ENCODE results near the gene CLK4. TPM values are rescaled to one million over a fixed set of nuclear protein-coding genes. Genes with fewer than 3 reads are reported as not detected.

The CLK4 gene
- total and polyA plus RNA-seq, 8 donors: 5.7 to 88.3 (median 38.5) TPM

DNA sequence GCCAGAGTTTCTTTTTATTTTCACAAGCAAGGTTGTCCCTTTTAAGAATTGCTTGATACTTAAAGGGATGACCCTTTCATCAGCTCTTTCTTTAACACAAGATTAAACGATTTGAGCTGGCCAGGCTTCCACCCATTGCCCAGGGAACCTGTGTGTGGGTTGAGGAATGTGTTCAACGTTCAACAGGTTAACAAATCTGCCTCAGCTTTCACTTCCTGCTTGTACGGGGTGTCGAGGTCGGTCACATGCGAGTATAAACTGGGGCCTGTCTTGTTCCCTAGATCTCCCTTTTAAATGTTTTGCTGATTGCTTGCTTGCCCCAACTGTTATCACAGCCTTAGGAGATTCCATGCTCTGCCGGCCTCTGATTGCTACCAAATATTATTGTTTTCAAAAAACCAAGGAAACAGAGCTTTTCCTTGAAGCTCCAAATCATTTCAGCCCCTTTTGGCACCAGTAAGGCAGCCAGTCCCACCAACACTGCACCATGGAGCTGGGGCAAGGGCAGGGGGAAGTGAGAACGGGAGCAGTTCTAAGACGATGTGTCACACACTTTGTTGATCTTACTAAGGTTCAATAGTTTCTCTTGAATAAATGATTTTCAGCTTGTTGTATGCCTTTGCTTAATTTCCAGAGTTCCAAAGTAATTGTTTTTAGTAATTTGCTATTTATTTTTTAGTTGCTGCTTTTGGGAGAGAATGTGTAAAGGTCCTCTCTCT is 10.7 kb upstream of the CLK4 start:
- no peaks in the 10 kb centered on the region for H3K4me1 ChIP-seq
- no peak overlapping the region for H3K4me3 ChIP-seq
- 55 to 68% (median 65%) methylated on average over 9 of the region's 9 CpGs for whole genome bisulfite sequencing, 5 donors
- intact Hi-C loops (cut with DNase I; ENCODE audit: low total_unique reads): no loop called here
- no peak for DNase-seq
- H3K27me3 ChIP-seq: no peaks in the 10 kb centered on the region
- no peaks in the 10 kb centered on the region for H3K9me3 ChIP-seq
- H3K27ac ChIP-seq: no peak overlapping the region
- H3K36me3 ChIP-seq: no peaks in the 10 kb centered on the region
- TF ChIP-seq POLR2AphosphoS5 (IDR thresholded peaks at IDR 0.05) (no peak), EP300 (IDR thresholded peaks at IDR 0.05) (no peak), POLR2A (IDR thresholded peaks at IDR 0.05) (no peak)
- TF ChIP-seq, protein P1, sequence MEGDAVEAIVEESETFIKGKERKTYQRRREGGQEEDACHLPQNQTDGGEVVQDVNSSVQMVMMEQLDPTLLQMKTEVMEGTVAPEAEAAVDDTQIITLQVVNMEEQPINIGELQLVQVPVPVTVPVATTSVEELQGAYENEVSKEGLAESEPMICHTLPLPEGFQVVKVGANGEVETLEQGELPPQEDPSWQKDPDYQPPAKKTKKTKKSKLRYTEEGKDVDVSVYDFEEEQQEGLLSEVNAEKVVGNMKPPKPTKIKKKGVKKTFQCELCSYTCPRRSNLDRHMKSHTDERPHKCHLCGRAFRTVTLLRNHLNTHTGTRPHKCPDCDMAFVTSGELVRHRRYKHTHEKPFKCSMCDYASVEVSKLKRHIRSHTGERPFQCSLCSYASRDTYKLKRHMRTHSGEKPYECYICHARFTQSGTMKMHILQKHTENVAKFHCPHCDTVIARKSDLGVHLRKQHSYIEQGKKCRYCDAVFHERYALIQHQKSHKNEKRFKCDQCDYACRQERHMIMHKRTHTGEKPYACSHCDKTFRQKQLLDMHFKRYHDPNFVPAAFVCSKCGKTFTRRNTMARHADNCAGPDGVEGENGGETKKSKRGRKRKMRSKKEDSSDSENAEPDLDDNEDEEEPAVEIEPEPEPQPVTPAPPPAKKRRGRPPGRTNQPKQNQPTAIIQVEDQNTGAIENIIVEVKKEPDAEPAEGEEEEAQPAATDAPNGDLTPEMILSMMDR (IDR thresholded peaks at IDR 0.05): no peak

DNA sequence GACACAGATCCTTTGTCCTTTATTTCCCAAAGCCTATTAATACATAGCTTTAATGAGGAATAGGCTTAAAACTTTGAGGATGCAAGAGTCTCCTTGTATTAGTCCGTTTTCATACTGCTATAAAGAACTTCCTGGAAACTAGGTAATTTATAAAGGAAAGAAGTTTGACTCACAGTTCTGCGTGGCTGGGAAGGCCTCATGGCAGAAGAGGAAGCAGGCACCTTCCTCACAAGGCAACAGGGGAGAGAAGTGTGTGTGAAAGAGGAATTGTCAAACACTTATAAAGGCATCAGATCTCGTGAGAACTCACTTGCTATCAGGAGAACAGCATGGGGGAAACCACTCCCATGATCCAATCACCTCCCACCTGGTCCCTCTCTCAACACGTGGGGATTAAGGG is 5.4 kb upstream of the CLK4 start:
- Histone ChIP-seq H3K36me3 (no peaks in the 10 kb centered on the region), H3K4me3 (no peak overlapping the region), H3K27ac (no peak overlapping the region), H3K27me3 (no peaks in the 10 kb centered on the region), H3K9me3 (no peaks in the 10 kb centered on the region), H3K4me1 (peaks cover 0 to 3% (median under 1%) of the 10 kb centered on the region in 4 donors)
- DNase-seq: no peak
- TF ChIP-seq, protein P1 (IDR thresholded peaks at IDR 0.05): no peak
- no peak for TF ChIP-seq EP300 (IDR thresholded peaks at IDR 0.05)
- TF ChIP-seq POLR2A (IDR thresholded peaks at IDR 0.05): no peak
- no peak for TF ChIP-seq POLR2AphosphoS5 (IDR thresholded peaks at IDR 0.05)
- intact Hi-C loops (cut with DNase I; ENCODE audit: low total_unique reads): no loop called here
- 33 to 57% (median 42%) methylated on average over 4 of the region's 4 CpGs for WGBS, 5 donors

DNA sequence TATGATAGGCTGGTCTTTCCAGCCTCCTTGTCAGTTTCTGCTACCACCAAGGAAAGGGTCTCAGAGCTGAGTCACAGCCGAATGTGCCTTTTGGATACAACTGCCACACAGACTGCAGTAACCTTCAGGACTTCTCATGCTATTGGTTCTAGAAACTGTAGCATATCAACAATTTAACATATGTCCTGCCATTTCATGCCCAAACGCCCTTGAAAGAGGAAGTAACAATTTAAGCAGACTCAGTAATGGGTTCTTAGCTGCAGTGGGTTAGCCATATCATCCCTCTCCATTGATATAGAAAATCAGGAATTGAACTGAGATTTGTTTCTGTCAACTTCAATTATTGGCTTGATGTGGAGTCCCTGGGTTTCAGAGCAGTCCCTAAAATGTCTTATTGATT is 4.1 kb upstream of the CLK4 start:
- intact Hi-C loops (cut with DNase I; ENCODE audit: low total_unique reads): no loop called here
- Histone ChIP-seq H3K4me1 (peaks cover 0 to 5% (median 2%) of the 10 kb centered on the region in 4 donors), H3K27ac (no peak overlapping the region), H3K4me3 (no peak overlapping the region), H3K27me3 (no peaks in the 10 kb centered on the region), H3K36me3 (no peaks in the 10 kb centered on the region), H3K9me3 (no peaks in the 10 kb centered on the region)
- no peak for DNase-seq
- 12 to 50% (median 36%) methylated on average over 2 of the region's 2 CpGs for WGBS, 5 donors
- TF ChIP-seq POLR2A (IDR thresholded peaks at IDR 0.05): no peak
- no peak for TF ChIP-seq POLR2AphosphoS5 (IDR thresholded peaks at IDR 0.05)
- no peak for TF ChIP-seq EP300 (IDR thresholded peaks at IDR 0.05)
- TF ChIP-seq, protein P1 (IDR thresholded peaks at IDR 0.05): no peak

DNA sequence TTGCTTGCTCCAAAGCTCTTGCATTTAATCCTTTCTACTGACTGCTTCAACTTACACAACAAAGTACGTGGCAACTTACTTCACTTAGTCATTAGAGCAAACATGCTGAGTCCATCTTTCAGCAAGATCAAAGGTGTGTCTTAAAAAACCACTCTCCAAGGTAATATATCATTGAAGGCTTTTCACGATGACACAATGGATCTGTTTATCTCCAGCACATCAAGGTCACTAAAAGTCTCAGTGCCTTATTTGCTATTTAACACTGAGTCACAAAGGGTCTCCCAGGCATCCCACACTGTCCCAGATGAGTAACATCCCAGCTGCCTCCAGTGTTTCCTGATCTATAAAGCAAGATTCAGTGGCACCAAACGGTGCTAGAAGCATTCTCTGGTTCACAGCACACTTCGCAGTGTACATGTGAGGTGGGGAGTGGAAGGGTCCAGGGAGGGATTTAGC is 3.7 kb upstream of the CLK4 start:
- no peak overlapping the region for H3K4me3 ChIP-seq
- no peaks in the 10 kb centered on the region for H3K27me3 ChIP-seq
- peaks cover 0 to 7% (median 3%) of the 10 kb centered on the region in 4 donors for H3K4me1 ChIP-seq
- no peak overlapping the region for H3K27ac ChIP-seq
- no peaks in the 10 kb centered on the region for H3K36me3 ChIP-seq
- TF ChIP-seq POLR2A (IDR thresholded peaks at IDR 0.05) (no peak), POLR2AphosphoS5 (IDR thresholded peaks at IDR 0.05) (no peak), EP300 (IDR thresholded peaks at IDR 0.05) (no peak)
- intact Hi-C loops (cut with DNase I; ENCODE audit: low total_unique reads): no loop called here
- no peaks in the 10 kb centered on the region for H3K9me3 ChIP-seq
- 27 to 32% (median 29%) methylated on average over 3 to 4 of the region's 4 CpGs for WGBS, 5 donors
- no peak for DNase-seq

DNA sequence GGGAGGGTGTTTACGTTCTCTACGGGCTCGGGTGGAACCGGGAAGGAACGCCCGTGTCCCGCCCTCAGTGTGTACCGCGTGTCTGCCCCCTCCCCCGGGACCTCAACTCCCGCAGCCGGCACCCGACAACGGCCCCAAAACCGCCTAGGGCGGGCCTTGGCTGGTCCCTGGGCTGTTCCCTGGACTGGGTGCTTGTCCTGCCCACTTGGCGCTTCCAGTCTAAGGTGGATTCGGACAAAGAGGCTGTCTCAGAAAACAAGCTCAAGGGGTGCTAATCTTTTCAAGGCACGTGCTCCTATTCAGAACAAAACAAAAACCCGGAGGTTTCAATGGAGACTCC is 379 bp upstream of the CLK4 start:
- no peaks in the 10 kb centered on the region for H3K9me3 ChIP-seq

More for the DNA sequence above, 379 bp upstream of the CLK4 start:
- Histone ChIP-seq H3K27ac (peak overlapping the region; percentile 76 to 99 (median 94)), H3K27me3 (no peaks in the 10 kb centered on the region), H3K4me3 (peak overlapping the region; percentile 61 to 89 (median 75)), H3K36me3 (peaks cover 3 to 11% (median 9%) of the 10 kb centered on the region in 4 donors), H3K4me1 (peaks cover 23 to 39% (median 30%) of the 10 kb centered on the region in 4 donors)
- WGBS, 5 donors: 3 to 29% (median 6%) methylated on average over 4 to 20 of the region's 20 CpGs
- intact Hi-C loops (cut with DNase I; ENCODE audit: low total_unique reads): no loop called here
- no peak for DNase-seq
- TF ChIP-seq, protein P1 (IDR thresholded peaks at IDR 0.05): no peak
- TF ChIP-seq POLR2AphosphoS5 (IDR thresholded peaks at IDR 0.05) (no peak), POLR2A (IDR thresholded peaks at IDR 0.05) (no peak), EP300 (IDR thresholded peaks at IDR 0.05) (no peak)
